ENCODE measurements around the gene NPRL2. TPM values are rescaled to one million over a fixed set of nuclear protein-coding genes. Genes with fewer than 3 reads are reported as not detected.
A peak's percentile ranks its signal among the peaks of the same experiment; 100 is the strongest.

NPRL2 gene
- total and polyA plus RNA-seq, 5 donors = 16.7 to 24.3 (median 19.2) TPM

GRCh38 chr3:50372349-50372748, 21.8 kb upstream of the NPRL2 start:
- intact Hi-C loops (cut with DNase I) = no loop called here
- Histone ChIP-seq H3K9me3 (ENCODE audit: control insufficient read depth, low read length) (no peaks in the 10 kb centered on the region), H3K4me1 (ENCODE audit: control insufficient read depth, insufficient read depth, low read length) (no peaks in the 10 kb centered on the region), H3K4me3 (ENCODE audit: low read length) (no peak overlapping the region), H3K27me3 (ENCODE audit: control insufficient read depth, insufficient read depth) (no peaks in the 10 kb centered on the region), H3K27ac (ENCODE audit: low read length) (no peak overlapping the region)
- WGBS = 65% methylated on average over 8 of the region's 8 CpGs
- no peak for DNase-seq
- no peak for ATAC-seq

GRCh38 chr3:50371133-50371685, 20.6 kb upstream of the NPRL2 start:
- intact Hi-C loops (cut with DNase I) = no loop called here
- H3K9me3 ChIP-seq (ENCODE audit: control insufficient read depth, low read length) = no peaks in the 10 kb centered on the region

GRCh38 chr3:50370594-50370993, 20.0 kb upstream of the NPRL2 start:
- Histone ChIP-seq H3K4me3 (ENCODE audit: low read length) (no peak overlapping the region), H3K27ac (ENCODE audit: low read length) (no peak overlapping the region), H3K27me3 (ENCODE audit: control insufficient read depth, insufficient read depth) (no peaks in the 10 kb centered on the region), H3K9me3 (ENCODE audit: control insufficient read depth, low read length) (no peaks in the 10 kb centered on the region), H3K4me1 (ENCODE audit: control insufficient read depth, insufficient read depth, low read length) (no peaks in the 10 kb centered on the region)
- DNase-seq (no peak), ATAC-seq (no peak)
- WGBS = 48% methylated on average over 14 of the region's 14 CpGs
- intact Hi-C loops (cut with DNase I) = no loop called here

More at GRCh38 chr3:50371133-50371685, 20.6 kb upstream of the NPRL2 start:
- no peaks in the 10 kb centered on the region for H3K4me1 ChIP-seq (ENCODE audit: control insufficient read depth, insufficient read depth, low read length)
- no peak overlapping the region for H3K27ac ChIP-seq (ENCODE audit: low read length)
- DNase-seq (no peak), ATAC-seq (no peak)
- H3K27me3 ChIP-seq (ENCODE audit: control insufficient read depth, insufficient read depth) = no peaks in the 10 kb centered on the region
- WGBS = 84% methylated on average over 3 of the region's 3 CpGs
- H3K4me3 ChIP-seq (ENCODE audit: low read length) = no peak overlapping the region

- Histone ChIP-seq H3K27me3 (ENCODE audit: control insufficient read depth, insufficient read depth) (no peaks in the 10 kb centered on the region), H3K4me3 (ENCODE audit: low read length) (no peak overlapping the region), H3K9me3 (ENCODE audit: control insufficient read depth, low read length) (no peaks in the 10 kb centered on the region), H3K27ac (ENCODE audit: low read length) (no peak overlapping the region), H3K4me1 (ENCODE audit: control insufficient read depth, insufficient read depth, low read length) (no peaks in the 10 kb centered on the region)
- ATAC-seq (no peak), DNase-seq (no peak)
- intact Hi-C loops (cut with DNase I) = no loop called here
- 77% methylated on average over 9 of the region's 9 CpGs for WGBS
Observed at GRCh38 chr3:50369012-50369670, 18.6 kb upstream of the NPRL2 start.

DNA sequence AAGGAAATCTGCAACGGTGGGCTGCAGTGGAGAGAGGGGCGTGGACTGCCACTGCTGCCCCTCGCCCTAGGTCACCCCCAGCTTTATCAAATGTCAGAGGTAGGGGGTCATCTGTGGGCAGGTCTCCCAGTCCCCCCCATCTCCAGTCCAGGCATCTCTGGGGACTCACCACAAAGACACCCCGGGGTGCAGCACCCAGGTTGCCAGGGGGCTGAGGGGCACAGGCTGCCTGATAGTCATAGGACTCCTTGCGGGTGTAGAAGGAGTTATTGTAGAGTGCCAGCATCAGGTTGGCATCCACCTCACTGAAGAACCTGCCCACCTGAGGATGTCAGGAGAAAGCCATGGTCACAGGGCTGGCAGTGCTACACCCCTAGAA, 15.3 kb upstream of the NPRL2 start:
- H3K27ac ChIP-seq (ENCODE audit: low read length) = no peak overlapping the region
- DNase-seq = no peak
- no peak for ATAC-seq
- 86% methylated on average over 5 of the region's 5 CpGs for WGBS
- intact Hi-C loops (cut with DNase I) = no loop called here
- no peaks in the 10 kb centered on the region for H3K27me3 ChIP-seq (ENCODE audit: control insufficient read depth, insufficient read depth)
- H3K4me1 ChIP-seq (ENCODE audit: control insufficient read depth, insufficient read depth, low read length) = no peaks in the 10 kb centered on the region
- H3K4me3 ChIP-seq (ENCODE audit: low read length) = no peak overlapping the region
- no peaks in the 10 kb centered on the region for H3K9me3 ChIP-seq (ENCODE audit: control insufficient read depth, low read length)

DNA sequence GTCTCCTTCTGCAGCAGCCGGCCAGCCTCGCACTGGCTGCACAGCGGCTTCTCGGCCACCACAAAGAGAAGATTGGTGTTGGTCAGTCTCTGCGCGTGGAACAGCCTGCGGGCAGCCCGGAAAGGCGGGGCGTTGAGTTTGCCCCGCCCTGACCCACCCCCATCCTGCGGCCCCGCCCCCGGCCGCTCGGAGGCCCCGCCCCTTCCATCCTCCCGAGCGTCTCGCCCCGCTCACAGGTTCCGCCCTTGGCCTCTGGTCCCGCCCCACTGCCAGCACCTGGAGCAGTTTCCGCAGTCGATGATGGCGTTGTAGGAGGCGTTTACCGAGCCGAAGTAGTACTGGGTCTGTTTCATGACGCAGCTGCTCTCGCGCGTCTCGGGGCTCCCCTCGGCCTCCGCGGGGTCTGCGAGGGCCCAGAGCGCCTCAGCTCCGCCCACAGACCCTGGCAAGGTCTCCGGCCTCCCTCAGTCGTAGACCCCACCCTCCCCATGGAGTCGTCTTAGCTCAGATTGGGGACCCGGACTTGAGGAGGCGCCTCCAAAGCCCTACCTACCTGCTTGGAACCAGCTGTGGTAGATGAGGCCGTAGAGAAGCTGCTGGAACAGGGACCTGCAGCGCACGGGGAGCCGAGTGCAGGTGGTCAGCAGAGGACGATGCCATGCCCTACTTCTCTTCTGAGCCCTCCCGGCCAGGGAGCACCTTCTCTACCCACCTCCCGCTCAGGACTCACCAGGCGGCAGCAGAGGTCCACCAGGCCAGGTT, 14.7 kb upstream of the NPRL2 start:
- Histone ChIP-seq H3K4me1 (ENCODE audit: control insufficient read depth, insufficient read depth, low read length) (no peaks in the 10 kb centered on the region), H3K4me3 (ENCODE audit: low read length) (peak overlapping the region; percentile 33), H3K27ac (ENCODE audit: low read length) (no peak overlapping the region), H3K9me3 (ENCODE audit: control insufficient read depth, low read length) (no peaks in the 10 kb centered on the region), H3K27me3 (ENCODE audit: control insufficient read depth, insufficient read depth) (no peaks in the 10 kb centered on the region)
- ATAC-seq (peak; percentile 86 to 88), DNase-seq (peak; percentile 85 to 94 (median 93))
- intact Hi-C loops (cut with DNase I) = no loop called here
- 21% methylated on average over 53 of the region's 53 CpGs for WGBS

GRCh38 chr3:50364573-50365079, 14.1 kb upstream of the NPRL2 start:
- Histone ChIP-seq H3K27ac (ENCODE audit: low read length) (no peak overlapping the region), H3K9me3 (ENCODE audit: control insufficient read depth, low read length) (no peaks in the 10 kb centered on the region), H3K4me1 (ENCODE audit: control insufficient read depth, insufficient read depth, low read length) (no peaks in the 10 kb centered on the region), H3K4me3 (ENCODE audit: low read length) (peak overlapping the region; percentile 33), H3K27me3 (ENCODE audit: control insufficient read depth, insufficient read depth) (no peaks in the 10 kb centered on the region)
- DNase-seq (peak in 1 of 3 donors; percentile 72), ATAC-seq (peak; percentile 37 to 45)
- intact Hi-C loops (cut with DNase I) = no loop called here
- 23% methylated on average over 45 of the region's 48 CpGs for WGBS

- Histone ChIP-seq H3K27me3 (ENCODE audit: control insufficient read depth, insufficient read depth) (no peaks in the 10 kb centered on the region), H3K4me3 (ENCODE audit: low read length) (no peak overlapping the region), H3K27ac (ENCODE audit: low read length) (no peak overlapping the region), H3K4me1 (ENCODE audit: control insufficient read depth, insufficient read depth, low read length) (peaks cover 24% of the 10 kb centered on the region), H3K9me3 (ENCODE audit: control insufficient read depth, low read length) (no peaks in the 10 kb centered on the region)
- no peak for ATAC-seq
- DNase-seq = no peak
- 19% methylated on average over 8 of the region's 8 CpGs for WGBS
- intact Hi-C loops (cut with DNase I) = no loop called here
Observed at GRCh38 chr3:50359760-50360110, 9.2 kb upstream of the NPRL2 start.

DNA sequence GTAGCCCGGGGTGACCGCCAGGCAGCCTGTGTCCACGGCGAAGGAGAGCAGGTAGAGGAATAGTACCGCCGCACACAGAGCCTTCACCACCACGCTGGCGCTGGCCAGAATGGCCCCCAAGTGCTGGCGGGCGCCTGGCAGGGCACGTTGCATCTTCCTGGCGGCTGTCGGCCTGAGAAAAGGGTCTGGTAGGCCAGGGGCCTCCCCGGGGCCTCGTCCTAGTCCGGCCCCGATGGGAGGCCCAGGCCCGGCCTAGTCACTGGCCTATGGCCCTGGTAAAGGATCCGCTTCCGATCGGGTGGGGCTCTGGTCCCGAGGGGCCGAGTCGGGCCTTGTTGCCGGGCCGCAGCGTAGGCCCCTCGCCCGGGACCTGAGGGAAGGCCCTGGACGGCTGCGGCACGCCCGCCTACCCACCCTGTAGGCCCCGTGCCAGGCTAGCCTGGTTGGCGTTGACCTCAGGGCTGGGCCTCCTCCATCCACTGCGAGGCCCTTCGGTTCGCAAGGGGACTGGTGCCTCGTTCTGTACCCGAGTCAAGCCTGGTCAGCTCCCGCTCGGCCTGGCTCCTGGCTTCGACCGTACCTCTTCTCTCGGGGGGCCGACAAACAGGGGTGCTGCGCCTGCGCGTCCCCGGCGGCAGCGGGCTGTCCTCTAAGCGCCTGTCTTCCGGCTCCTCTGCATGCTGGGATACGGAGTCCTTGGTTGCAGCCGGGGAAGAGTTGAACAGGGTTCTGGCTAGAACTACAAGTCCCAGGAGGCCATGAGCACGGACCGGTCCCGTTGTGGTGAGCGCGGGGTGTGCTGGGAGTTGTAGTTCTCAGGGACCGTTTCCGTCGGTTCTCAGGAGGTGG, 8.6 kb upstream of the NPRL2 start, which contains the start of gene TMEM115:
Gene TMEM115, minus strand, starts transcription at position 611 of the 849 bp plus-strand sequence. Its CDS starts 458 bp downstream, at position 153.
- Histone ChIP-seq H3K9me3 (ENCODE audit: control insufficient read depth, low read length) (no peaks in the 10 kb centered on the region), H3K4me3 (ENCODE audit: low read length) (peak within 1 kb of the TSS; percentile 67), H3K27ac (ENCODE audit: low read length) (peak within 1 kb of the TSS; percentile 88), H3K4me1 (ENCODE audit: control insufficient read depth, insufficient read depth, low read length) (peaks cover 24% of the 10 kb centered on the region), H3K27me3 (ENCODE audit: control insufficient read depth, insufficient read depth) (no peaks in the 10 kb centered on the region)
- under 1% methylated on average over 64 of the region's 64 CpGs for WGBS
- DNase-seq (peak; percentile 97 to 98 (median 97)), ATAC-seq (peak; percentile 96 to 97)
- intact Hi-C loops (cut with DNase I) = no loop called here

- intact Hi-C loops (cut with DNase I) = no loop called here
- peak overlapping the region; percentile 88 for H3K27ac ChIP-seq (ENCODE audit: low read length)
- WGBS = 41% methylated on average over 24 of the region's 24 CpGs
- H3K27me3 ChIP-seq (ENCODE audit: control insufficient read depth, insufficient read depth) = no peaks in the 10 kb centered on the region
- DNase-seq = no peak
- ATAC-seq = no peak
- peaks cover 24% of the 10 kb centered on the region for H3K4me1 ChIP-seq (ENCODE audit: control insufficient read depth, insufficient read depth, low read length)
- peak overlapping the region; percentile 67 for H3K4me3 ChIP-seq (ENCODE audit: low read length)
- H3K9me3 ChIP-seq (ENCODE audit: control insufficient read depth, low read length) = no peaks in the 10 kb centered on the region
Observed at GRCh38 chr3:50358355-50358910, 7.9 kb upstream of the NPRL2 start.

Measured in right cardiac atrium (tissue), 5 donors.